HepG2 (cell line): ENCODE data around the gene ATP1A1. TPM values are rescaled to one million over a fixed set of nuclear protein-coding genes. Genes with fewer than 3 reads are reported as not detected.

Experiments used
- ASH2L ChIP-seq: fragments of 300-600, 200-600 bp; sonication (generic); IDR thresholded peaks from 2 replicates; pipeline ENCODE4 v1.7.0; 2017; ENCODE audit warnings: low read depth, mild to moderate bottlenecking, moderate library complexity, mixed read lengths, low read length; ENCODE audit not compliant: insufficient read length
- CEBPB ChIP-seq: IDR thresholded peaks from 2 replicates; pipeline ENCODE4 v1.6.1; 2011; ENCODE audit warnings: low read depth, low read length, improper control_type of control experiment, borderline replicate concordance
- ELF3 ChIP-seq: IDR thresholded peaks from 2 replicates; pipeline ENCODE4 v1.6.1; 2016; ENCODE audit warnings: missing genetic modification reagents, missing compliant biosample characterization
- FUBP1 ChIP-seq: sonication (generic); formaldehyde crosslinking; IDR thresholded peaks from 2 replicates; pipeline ENCODE4 v1.5.1; 2020; ENCODE audit warnings: missing genetic modification reagents, mild to moderate bottlenecking, borderline replicate concordance
- GATA4 ChIP-seq: sonication (generic); IDR thresholded peaks from 2 replicates; pipeline ENCODE4 v1.6.1; 2016; ENCODE audit warnings: antibody characterized with exemption, low read depth, borderline replicate concordance
- HDAC2 ChIP-seq: sonication (generic); formaldehyde crosslinking; IDR thresholded peaks from 2 replicates; pipeline ENCODE4 v1.4.0; 2020; ENCODE audit warnings: missing genetic modification reagents
- KLF11 ChIP-seq: IDR thresholded peaks from 2 replicates; pipeline ENCODE4 v1.6.1; 2016; ENCODE audit warnings: missing compliant biosample characterization
- PRDM15 ChIP-seq: sonication (generic); formaldehyde crosslinking; IDR thresholded peaks from 2 replicates; pipeline ENCODE4 v1.4.0; 2020; ENCODE audit warnings: missing genetic modification reagents
- REST ChIP-seq, 2 experiments: IDR thresholded peaks; 2 replicates each; pipeline ENCODE4 v1.6.1; 2011 to 2012; ENCODE audit warnings: low read length in 2 of 2, borderline replicate concordance in 1 of 2, low read depth in 1 of 2, mild to moderate bottlenecking in 1 of 2, moderate library complexity in 1 of 2
- SKIL ChIP-seq: sonication (generic); formaldehyde crosslinking; IDR thresholded peaks from 2 replicates; pipeline ENCODE4 v1.8.0; 2022; ENCODE audit warnings: missing genetic modification reagents, mild to moderate bottlenecking, moderate library complexity, borderline replicate concordance
- SRF ChIP-seq: IDR thresholded peaks from 2 replicates; pipeline ENCODE4 v1.6.1; 2011; ENCODE audit warnings: mild to moderate bottlenecking, low read depth, low read length, moderate library complexity
- ZBTB49 ChIP-seq: sonication (generic); formaldehyde crosslinking; IDR thresholded peaks from 2 replicates; pipeline ENCODE4 v1.4.0; 2020; ENCODE audit warnings: missing genetic modification reagents, borderline replicate concordance
- polyA plus RNA-seq, 8 experiments: library from polyadenylated mRNA; depleted of rRNA in 3 of 8; stranded (reverse) in 7 of 8; unstranded in 1 of 8; fragments of >200 nt; fragmentation: Illumina TruSeq in 4 of 8; extraction: Trizol in 4 of 8; gene quantifications; 2 replicates each; pipeline versions ENCODE4 v1.2.1 to v1.2.3, GENCODE V29; 2011 to 2016; ENCODE audit warnings: low read depth in 4 of 8, missing spikeins in 1 of 8, mixed read lengths in 1 of 8; ENCODE audit not compliant: insufficient read depth in 1 of 8
- total RNA-seq, 5 experiments: library from RNA; depleted of rRNA; stranded (reverse); fragments of >200 nt; fragmentation: Illumina TruSeq; extraction: Trizol; gene quantifications; 2 replicates each; pipeline ENCODE4 v1.2.3, GENCODE V29; 2016; ENCODE audit warnings: low read depth in 1 of 5

The ATP1A1 gene
- total and polyA plus RNA-seq, 2 of the 13 experiments (the other 11 are each of a cell fraction or from before 2014, with no cell fraction given) = 280 to 705 TPM

- no peak for TF ChIP-seq REST (IDR thresholded peaks at IDR 0.05; ENCODE audit: borderline replicate concordance in 1 of 2, low read depth in 1 of 2, low read length in 2 of 2)
- TF ChIP-seq PRDM15 (CRISPR knock-in tag) = no peak
- no peak for TF ChIP-seq GATA4
- no peak for TF ChIP-seq CEBPB
- TF ChIP-seq KLF11 = no peak
- TF ChIP-seq HDAC2 (CRISPR knock-in tag) = 0 out of 2 replicates have a peak, but pooled peaks have one; percentile 16
- no peak for TF ChIP-seq SKIL (CRISPR knock-in tag)
- TF ChIP-seq SRF = no peak
- no peak for TF ChIP-seq FUBP1 (CRISPR knock-in tag)
- TF ChIP-seq ELF3 = no peak
- peak; percentile 17 for TF ChIP-seq ASH2L
- no peak for TF ChIP-seq ZBTB49 (CRISPR knock-in tag)
These were observed 1.5 kb downstream of the ATP1A1 start (continued) for GRCh38 chr1:116374353-116375147.
